HG03196 (cell line): ENCODE data around the gene ZNF407.

Source experiments
- ATAC-seq: cut with Tn5 transposase; IDR thresholded peaks from one replicate; pipeline ENCODE4 v1.9.1; 2021; ENCODE audit not compliant: unreplicated experiment

ZNF407 gene

DNA sequence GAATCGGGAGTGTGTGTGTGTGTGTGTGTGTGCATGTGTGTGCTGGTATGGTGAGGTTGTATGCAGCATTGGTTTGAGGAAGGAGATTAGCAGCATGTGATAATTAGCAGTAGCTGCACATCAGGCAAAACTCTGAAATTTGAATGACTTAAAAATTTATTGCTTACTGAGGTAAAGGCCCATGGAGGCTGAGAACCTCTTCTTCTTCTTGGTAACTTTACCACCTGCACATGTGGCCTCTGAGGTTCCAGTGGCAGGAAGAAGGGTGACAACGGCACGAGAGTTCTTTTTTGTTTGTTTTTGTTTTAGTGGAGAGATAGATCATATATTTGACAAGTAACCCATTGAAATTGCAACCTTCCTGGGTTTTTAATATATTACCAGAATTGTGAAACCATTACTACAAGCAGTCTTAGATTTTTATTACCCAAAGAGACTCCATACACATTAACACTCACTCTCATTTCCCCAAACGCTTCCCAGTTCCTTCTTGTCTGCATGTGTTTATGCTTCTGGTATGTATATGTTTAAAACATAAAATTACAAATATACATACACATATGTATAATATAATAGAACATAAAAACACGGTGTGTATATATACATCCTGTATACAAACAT is 319.2 kb downstream of the ZNF407 start:
- ATAC-seq: peak; percentile 58

DNA sequence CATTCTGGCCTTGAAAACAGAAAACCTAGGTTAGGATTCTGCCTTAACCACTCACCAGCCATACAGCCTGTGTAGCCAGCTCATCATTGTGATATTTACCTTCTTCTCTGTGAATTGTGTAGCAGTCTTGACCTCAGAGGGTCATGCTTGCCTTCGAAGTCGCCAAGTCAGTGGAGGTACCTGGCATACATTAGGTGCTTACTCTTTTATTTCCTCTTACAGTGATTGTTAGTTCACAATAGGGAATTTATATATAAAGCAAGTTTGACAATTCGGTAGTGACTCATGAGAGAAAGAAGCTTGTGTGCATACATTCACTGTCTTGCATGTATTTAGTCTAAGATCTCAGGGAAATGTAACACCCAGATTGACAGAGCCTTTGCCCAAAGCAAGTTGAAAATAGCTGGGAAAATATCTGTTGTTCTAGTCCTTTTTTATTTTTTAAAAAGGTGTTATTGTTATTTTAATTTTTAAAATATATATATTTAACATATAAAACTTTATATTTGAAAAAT is 320.7 kb downstream of the ZNF407 start:
- ATAC-seq: no peak

DNA sequence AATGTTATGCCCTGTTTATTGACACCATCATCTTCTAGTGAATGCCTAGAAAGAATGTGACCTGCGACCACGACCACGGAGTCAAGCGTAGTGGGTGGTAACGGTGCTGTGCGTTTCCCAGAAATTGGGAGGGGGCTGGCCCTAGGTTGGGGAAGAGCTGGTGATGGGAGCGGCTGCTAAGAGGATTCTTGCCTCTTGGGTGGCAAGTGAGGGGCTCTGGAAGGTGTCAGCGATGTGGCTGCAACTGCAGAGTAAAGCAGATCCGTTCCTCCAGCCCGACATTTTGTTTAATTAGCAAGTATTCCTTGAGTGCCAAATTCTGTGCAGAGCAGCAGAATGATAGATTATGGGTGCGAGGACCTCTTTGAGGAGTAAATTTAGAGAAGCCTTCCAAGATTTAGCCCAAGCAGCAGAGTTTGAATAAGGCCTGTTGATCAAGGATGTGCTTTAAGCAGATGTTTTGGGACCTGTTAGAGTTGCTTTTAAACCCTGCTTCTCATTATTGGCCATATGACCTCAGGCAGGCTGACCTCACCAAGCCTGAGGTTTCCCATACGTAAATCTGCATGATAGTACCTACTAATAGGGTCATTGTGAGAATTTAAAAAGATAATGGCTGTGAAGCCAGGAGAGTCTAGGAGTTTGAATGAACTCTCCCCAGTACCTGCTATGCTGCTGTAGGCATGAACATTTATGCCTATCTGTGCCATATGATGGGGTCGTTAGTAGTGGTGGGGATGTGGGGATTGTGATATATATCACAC is 323.6 kb downstream of the ZNF407 start:
- ATAC-seq: no peak

DNA sequence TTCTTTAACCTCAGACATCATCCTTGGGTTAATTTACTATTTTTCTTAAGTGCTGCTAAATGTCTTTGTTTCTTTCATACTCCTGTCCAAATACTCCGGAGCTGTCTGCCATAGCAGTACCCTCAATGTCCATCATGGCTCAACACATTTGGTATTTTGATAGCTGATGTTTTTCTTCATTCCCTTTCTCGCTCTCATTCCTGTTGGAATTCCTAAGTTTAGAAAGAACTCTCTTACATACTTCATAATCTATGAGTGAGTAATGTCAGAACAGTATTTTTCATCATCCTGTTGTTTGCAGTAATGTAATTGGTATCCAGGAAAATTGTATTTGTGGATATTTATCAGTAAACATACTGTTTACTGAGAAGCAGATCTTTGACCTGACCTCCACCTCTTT is 328.4 kb downstream of the ZNF407 start:
- no peak for ATAC-seq

DNA sequence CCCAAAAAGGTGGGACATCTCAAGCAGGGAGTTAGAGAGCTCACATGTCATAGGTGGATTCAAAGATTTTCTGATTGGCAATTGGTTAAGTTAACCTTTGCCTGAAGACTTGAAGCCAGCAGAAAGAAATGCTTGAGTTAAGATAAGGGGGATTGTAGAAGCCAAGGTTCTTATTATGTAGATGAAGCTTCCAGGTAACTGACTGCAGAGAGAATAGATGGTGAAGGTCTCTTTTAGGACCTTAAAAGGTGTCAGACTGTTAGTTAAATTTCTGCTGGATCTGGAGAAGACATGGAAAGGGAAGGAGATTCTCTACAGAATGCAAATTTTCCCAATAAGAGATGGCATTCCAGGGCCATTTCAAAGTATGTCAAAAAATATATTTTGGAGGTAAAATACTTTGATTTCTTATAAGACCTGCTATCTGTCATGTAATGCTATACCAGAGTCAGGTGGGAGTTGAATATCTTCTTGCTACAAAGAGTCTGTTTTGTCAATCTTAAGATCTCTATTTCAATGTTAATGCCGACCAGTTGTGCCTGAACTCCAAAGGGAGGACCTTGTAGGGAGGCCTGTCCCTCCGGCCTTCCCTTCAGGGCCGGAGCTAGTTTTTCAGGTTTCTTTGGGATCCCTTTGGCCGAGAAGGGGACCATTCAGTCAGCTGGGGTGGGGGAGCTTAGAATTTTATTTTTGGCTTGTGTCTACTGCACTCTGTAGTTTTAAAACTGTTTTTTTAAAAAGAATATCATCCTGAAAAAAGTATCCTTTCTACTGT is 330.7 kb downstream of the ZNF407 start:
- ATAC-seq: no peak

DNA sequence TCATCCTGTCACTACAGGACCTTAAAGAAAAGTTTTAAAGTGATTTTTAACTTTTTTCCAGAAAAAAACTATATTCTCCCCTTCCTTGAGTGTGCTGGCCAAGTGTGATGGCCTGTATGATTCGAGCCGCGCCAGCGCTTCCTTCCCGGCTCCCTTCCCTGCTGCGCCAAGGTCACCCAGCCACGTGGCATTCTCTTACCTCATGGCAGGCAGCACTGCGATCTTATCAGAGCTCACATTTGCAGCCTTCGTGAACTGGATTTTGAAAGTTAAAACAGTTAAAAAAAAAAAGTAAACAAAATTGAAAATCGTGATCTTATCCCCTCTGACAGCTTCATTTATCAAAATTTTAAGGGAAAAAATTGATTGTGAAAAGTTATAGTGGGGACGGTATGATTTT is 331.4 kb downstream of the ZNF407 start:
- no peak for ATAC-seq

DNA sequence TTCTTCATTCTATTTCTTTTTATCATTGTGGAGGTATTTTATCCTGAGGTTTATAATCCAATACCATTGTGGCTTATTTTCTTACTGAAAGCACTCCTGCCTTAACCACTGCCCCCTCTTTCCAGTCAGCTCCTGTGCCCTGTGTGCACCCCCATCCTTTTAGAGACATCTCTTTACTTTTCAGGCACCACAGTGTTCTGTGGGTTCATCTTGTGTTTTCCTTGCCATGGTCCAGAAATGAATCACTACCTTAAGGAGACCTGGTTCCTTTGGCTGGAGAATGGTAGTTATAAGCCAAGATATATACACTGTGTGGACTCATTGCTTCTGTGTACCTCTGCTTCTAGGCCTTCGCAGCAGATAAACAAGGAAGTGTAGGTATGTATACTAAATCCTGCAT is 332.9 kb downstream of the ZNF407 start:
- no peak for ATAC-seq

DNA sequence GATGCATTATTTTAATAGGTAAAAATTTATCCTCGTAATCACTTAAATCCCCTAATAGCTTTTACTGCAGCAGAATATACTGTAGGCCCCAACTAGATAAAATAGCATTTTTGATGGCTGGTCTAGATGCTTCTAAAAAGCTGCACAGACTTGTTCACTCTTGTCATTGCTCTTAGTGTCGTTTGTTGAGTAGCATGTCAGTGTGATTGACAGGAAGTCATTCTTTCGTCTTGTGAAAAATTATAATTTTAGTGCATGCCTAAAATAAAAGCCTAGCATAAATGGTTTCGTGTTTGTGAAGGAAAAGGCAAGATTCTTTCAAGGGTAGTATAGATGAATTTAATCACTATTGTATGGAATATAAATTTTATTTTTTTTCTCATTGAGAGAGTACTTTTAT is 336.3 kb downstream of the ZNF407 start:
- ATAC-seq: no peak

DNA sequence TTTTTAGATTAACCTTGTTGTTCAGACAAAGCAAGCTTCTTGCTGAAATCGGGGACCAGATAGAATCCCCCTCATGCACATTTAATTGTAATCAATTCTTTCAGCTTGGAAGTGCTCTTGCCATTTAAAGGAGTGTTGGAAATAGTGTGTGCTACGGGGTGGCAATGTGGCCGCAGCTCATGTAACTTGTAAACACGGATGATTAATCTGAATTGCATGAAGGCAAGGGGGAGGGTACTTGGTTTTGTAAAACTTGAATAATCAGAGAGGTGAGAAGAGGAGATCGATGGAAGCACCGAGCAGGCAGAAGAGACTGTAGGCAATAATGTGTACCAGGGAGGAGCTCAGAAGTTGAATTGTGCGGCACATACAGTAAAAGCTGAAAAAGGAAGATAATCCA is 337.8 kb downstream of the ZNF407 start:
- no peak for ATAC-seq

DNA sequence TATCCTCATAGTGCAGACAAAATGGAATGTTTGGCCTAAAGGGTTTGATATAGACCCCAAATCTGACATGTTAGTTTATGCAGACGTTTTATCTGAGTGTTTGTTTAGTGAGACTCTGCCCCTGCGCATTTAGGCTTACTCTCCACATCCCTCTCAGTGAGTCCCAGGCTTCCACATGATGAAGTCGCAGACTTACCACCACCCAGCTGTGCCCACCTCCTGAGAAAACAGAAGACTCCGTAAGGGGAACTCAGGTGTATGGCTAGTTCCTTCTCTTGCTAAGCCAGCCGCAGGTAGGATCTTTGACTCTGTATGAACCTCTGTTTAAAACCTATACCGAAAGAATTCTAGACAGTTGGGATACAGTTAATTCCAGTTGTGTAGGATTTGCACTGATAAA is 338.7 kb downstream of the ZNF407 start:
- ATAC-seq: no peak

DNA sequence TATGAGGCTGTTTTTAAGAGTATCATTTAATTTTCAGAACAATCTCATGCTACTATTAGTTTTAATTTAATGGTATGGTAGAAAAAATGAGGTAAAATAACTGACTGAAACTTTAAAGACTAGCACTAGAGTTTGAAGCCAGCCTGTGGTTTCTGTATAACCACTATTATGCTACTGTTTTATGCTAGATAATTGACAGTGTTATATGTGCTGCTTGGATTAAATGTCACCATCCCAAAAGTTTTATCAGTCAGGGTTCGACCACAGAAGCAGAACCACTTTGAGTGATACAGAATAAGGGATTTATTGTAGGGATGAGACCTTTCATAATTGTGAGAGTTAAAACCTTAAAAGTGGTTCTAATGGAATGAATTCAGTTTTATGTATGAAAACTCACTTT is 339.6 kb downstream of the ZNF407 start:
- ATAC-seq: no peak

DNA sequence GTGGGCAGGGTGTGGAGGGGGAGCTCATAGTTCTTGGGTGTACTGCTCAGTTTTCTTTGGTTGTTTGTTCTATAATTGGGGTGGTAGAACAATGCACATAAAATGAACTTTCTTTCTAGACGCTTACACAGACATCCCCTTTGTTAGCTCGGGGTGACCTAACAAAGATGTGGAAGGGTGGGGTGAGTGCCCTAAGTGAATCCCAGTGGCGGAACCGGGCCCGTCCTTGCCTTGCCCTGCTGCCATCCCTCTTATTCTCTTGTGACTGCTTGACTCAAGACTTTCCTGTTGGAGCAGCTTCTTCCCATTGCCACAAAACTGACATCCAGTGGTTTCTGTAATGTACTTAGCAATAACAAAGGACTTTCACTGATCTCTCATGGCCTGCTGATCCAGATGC is 343.2 kb downstream of the ZNF407 start:
- ATAC-seq: no peak

DNA sequence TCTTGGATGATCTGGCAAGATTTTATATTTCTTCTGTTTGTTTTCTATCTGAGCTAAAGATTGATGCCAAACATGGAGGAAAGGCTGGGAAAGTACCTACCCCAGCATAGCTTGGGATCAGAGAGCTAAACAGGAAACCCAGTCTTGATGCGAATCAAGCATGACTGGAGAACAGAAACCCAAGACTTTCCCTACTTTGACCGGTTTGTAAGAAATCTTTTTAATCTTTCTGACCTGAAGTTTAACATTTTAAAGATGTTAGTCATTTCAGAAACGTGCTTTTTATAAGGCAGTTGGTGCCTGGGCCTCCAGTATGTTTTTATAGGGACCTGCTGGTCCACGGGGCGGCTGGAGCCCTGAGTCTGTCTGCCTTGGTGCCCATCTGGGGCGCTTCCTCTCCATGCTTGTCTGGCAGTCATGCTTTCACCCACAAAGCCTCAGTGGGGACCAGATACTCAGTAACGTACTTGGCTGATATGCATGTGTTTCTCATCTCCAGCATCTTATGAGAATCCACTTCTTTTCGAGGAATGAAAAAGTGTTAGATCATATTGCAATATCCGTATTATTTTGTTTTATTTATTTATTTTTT is 344.7 kb downstream of the ZNF407 start:
- ATAC-seq: peak; percentile 66

DNA sequence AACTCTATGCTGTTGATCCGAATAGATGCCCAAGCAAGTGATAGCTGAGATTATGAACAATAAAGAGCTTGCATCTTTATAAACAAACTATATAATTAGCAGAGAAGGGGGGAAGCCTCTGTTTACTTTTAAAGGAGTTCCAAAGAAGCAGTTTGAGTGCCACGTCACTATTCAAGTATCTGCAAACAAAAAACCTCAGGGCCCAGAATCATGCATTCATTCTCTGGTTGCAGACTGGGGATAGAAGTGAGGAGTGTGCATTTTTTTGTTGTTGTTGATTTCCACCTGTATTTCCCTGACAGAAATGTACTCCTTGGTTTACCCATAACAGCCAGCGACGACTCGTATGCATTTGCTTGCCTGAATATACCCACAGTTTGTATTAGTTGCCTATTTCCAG is 347.0 kb downstream of the ZNF407 start:
- no peak for ATAC-seq

DNA sequence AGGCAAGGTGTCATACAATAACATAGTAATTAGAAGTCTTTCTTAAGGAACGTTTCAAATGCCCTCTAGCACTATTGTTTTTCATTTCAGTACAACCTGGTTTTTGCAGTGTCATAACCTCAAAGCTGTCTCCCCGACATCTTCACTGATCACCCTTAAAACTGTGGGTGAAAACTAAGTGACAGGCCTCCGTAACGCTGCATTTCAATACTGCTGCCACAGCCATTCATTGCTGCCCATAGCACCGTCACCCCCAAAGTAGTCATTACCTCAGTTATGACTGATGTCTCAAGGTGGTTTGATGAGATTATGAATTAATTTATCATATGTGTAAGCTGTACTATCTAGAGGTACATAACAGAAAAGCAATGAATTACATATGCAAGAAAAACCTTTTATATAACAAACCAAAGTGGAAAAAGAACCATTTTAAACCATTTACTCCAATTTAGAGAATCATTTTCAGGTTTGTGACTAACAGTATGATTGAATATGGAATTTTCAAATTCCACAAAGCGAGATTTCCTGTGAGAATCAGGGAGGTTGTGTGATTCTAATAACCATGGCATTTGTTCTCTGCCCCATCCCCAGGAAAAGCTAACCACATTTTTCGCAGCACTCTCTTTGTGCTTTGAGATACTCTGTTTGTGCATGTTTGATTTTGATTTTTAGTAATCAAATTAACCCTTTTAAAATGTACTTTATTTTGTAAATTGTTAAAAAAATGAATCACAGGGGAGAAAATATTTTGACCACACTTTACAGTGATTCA is 348.3 kb downstream of the ZNF407 start:
- ATAC-seq: no peak

DNA sequence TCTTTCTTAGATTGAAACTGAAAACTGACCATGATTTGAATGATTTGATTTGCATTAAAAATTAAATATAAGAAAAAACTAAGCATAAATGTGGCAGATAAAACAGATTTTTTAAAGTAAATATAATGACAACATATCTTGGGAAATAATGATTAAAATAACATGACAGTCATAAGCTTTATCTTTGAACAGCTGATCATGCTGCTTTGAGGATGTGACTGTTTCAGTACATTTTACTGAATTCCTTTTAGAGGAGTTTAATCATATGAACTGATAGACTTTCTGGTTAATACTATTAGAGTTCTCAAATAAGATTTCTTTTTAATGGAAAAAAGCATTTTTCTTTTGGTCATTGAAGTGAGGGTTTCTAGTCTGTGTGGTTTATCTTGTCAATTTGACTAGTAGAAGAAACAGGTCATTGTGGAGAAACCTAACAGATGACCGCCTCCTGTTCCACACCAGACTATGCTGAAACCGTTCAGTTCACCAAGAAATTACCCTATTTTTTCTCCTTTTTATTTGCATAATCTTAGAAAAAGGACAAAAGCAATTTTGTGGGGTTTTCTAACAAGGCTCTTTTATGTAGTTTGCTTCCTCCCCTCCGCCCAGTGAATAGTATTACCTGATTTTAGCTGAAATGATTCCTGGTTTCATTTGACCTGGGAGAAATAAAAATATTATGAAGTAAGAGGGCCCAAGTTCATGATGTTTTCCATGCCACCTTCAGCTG is 349.1 kb downstream of the ZNF407 start:
- ATAC-seq: no peak

DNA sequence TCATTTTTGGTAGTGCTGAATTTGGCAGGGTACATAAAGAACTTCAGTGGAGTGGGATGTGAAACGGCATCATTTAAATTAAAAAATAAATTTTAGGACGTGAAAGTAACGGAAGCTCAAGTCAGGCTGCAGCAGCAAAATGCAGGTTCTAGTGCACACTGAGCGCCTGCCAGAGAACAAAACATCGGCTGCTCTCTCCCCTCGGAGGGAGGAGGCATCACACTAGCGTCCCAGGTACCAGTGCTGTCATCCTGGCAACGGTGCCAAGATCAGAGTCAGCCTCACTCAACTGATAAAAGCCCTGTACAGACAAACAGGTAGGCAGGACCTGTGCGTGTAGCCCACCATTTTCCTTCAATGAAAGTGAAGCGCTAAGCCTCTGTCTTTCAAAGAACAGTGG is 349.7 kb downstream of the ZNF407 start:
- ATAC-seq: no peak

DNA sequence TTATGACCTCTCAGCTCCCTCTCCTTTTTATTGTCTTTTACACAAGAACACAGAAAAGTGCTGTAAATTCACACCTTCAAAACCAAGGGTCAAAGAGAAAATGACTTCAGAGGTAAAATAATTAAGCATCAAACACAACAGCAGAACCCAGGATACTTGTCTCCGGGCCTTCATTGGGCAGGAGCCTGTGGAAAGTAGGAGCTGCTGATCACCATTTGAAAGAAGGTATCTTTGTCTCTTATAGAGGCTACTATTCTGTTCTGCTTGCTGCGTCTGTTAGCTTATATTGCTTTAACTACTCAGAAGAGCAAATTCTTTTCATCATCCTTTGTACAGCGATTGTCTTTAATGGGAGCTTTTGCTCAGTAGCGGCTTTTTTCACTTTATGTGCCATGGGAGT is 350.2 kb downstream of the ZNF407 start:
- no peak for ATAC-seq

DNA sequence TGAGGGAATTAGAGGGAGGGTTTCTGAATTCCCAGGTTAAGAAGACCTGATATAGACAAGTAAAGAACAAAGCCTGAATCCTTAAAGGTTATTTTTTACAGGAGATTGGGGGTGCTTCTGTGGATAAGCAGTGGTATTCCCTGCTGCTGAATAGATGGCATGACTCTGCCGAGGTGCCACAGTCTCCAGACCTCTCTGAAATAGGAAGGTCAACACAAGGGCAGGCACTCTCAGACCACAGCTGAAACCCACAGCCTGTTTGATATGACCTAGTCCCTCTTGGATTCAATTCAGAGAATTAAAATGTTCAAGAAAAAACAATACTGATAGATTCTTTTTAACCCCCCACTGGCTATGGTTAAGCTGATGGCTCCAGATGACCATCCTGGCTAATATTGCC is 351.9 kb downstream of the ZNF407 start:
- ATAC-seq: no peak

DNA sequence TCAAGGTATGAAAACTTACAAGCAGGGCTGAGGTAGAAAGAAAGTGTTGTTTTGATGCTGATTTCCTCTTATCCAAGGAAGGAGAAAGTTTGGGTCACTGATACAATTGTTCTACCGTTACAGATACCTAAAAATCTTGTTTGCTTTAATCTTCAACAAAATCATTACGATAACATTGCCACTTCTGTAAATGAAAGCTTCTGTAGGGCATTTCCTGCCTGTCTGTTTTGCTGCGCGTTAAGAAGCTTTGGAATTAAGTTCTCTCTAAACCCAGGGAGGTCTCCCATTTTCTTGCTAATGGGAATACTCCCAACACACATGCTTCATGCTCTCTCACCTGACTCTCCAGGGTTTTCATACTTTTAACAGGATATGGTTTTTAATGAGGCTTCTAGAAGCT is 352.8 kb downstream of the ZNF407 start:
- ATAC-seq: no peak
